HG03558 (cell line): ENCODE results near the gene OR52E8.

Source experiments
- ATAC-seq: cut with Tn5 transposase; IDR thresholded peaks from one replicate; pipeline ENCODE4 v1.9.1; 2021; ENCODE audit warnings: moderate number of reproducible peaks; ENCODE audit not compliant: unreplicated experiment; ENCODE audit errors: extremely low read depth

The OR52E8 gene

DNA sequence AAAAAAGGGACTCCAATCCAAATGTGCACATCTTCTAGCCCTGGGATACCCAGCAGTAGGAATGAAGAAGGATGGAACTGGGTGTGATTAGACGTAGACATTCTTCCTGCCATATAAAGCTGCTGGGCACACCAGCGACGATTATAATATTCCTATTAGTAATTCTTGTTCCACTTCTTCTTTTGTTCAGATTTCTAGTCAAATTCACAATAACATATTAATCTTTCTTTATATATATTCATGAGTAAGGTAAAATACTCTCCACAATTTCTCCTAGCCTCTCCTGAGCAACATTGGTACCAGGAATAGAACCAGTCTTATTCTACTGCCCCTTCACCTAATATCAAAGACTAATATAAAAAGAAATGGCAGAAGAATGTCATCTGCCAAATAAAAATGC is at the start of gene OR52E8:
TSS of gene OR52E8 (minus strand) at position 101 of the 400 bp plus-strand sequence. CDS start at position 101, 0 bp downstream.
- ATAC-seq: no peak

DNA sequence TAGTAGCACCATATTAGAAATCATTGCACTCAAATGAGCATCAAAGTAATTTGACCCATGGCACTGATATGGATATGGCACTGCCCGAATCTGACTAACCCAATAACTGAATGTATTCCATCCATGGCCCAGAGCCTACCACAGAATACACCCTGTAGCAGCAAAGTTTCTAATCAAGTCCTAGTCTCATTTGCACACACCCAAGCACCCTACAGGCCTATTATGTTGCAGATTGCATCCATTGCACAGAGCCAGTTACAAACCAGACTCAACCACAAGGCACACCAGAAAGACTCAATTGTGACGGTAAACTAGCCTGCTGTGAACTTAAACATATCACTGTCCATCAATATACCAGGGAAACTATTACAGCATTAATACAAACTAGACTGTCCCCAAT is 42.0 kb upstream of the OR52E8 start:
- no peak for ATAC-seq

DNA sequence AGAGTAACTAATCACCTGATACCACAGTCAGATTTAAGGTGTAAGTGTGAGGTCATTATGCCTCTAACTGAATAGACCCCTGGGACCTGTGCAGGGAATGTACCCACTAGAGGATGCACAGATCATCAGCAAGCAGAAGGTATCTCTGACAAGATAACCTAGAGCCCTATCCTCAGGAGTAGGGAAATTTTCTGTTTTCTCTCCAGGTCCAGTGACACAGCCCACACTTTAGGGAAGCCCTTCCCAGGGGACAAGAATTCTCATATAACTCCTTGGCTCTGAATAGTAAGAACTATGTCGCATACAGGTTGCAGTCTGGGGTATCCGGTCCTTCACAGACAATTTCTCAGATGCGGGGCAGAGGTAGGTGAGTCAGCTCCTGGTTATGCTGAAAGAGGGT is 35.4 kb upstream of the OR52E8 start, which contains the start of gene OR52E5:
TSS of gene OR52E5 (plus strand) at position 301 of the 400 bp plus-strand sequence. CDS start 7,569 bp downstream, outside the sequence.
- no peak for ATAC-seq

DNA sequence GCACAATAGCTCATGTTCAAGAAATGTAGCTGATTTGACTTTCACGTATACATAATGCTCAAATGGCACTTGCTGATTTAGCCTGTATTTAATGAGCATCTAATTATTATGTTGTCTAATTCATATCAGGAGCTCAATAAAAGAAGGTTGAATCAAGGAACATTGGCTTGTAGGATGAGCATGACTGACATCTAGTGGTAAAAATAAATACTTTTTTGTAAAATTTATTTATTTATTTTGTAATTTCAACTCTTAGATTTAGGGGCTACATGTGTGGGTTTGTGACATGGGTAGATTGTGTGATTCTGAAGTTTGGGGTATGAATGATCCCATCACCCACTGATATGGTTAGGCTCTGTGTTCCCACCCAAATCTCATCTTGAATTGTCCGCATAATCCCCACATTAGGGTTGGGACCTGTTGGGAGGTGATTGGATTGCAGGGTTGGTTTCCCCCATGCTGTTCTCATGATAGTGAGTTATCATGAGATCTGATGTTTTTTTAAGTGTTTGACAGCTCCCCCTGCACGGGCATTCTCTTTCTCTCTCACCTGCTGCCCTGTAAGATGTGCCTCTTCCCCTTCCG is 33.8 kb upstream of the OR52E8 start:
- no peak for ATAC-seq

DNA sequence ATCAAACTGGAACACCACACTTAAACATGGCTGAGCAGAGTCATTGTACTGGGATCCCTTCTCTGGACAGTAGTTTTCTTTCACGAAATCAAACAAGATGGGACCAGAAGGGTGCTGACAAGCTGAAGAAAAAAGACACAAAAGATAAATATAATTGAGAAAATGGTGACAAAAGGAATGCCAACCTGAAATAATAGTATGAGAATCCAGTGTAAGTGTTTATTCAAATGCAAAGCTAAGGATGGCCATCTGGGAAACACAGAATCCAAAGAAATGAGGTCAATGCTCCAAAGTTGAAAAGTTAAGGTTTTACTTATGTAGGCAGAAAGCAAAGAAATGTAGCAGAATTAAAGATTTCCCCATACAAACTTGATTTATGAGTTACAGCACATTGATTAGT is 30.2 kb upstream of the OR52E8 start:
- ATAC-seq: no peak

DNA sequence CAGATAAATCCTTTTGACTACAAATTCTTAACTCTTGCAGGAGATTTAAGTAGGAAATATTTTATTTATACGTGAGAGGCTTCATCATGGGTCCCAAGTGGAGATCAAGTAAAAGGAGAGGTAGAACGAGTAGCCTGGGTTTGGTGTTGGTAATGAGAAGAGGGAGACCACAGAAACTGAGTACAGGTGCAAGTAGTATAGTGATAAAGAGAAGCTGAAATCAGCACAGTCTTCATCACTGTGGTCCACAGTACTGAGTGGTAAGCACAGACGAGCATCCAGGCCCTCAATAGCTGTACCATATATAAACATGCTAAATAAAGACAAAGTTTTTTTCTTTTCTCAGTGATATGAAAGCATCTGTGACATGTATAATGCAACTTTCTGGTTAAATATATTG is 29.7 kb upstream of the OR52E8 start:
- ATAC-seq: no peak

DNA sequence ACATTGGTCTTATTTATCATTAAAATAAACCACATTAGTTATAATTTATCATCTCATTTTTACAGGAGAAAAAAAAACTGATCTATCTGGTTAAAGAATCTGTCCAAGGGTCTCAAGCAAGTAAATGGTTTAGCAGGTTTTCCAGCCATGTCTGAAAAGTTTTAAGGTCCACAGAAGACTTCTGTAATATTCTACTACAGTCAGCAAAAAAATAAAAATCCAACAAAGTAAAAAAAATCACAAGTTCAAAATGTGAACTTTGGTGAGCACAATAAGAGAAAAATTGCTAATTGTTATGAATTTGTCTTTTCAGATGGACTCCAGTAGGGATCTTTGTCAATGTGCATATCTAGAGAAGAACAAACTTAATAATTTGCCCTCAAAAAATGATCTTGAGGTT is 24.3 kb upstream of the OR52E8 start:
- ATAC-seq: no peak

DNA sequence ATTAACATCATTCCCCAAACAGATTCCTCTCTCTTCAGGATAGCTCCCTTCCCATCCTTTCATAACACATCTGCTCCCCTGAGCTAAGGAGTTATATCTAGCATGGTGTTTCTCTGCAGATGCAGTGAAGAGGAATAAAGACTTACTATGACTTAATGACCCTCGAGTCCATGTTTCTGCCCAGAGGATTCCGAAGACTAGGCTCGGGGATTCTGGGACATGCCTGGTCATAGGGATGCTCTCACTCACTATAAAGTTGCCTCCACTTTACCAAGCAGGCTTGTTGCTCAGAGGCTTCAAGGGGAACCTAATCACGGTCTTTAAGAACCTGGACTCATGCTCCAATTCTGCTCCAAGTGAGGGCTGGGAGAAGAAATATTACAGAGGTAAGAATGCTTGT is 22.8 kb upstream of the OR52E8 start, which contains the start of gene OR52E4:
TSS of gene OR52E4 (plus strand) at position 301 of the 400 bp plus-strand sequence. CDS start 3,664 bp downstream, outside the sequence.
- ATAC-seq: no peak

DNA sequence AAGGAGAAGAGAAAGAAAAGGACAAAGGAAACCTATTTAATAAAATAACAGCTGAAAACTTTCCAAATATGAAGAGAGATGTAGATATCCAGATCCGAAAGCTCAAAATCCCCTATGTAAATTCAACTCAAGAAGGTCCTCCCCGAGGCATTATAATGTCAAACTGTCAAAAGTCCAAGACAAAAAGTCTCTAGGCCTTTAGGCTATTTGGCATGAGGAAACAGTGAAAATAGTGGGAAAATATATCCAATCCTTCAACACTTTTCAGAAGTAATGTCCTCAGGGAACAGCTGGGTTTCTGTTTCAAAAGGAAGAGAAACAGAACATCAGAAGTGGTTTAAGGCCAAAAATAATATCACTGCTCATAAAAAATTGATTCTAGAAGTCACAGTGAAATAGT is 21.1 kb upstream of the OR52E8 start:
- ATAC-seq: no peak

DNA sequence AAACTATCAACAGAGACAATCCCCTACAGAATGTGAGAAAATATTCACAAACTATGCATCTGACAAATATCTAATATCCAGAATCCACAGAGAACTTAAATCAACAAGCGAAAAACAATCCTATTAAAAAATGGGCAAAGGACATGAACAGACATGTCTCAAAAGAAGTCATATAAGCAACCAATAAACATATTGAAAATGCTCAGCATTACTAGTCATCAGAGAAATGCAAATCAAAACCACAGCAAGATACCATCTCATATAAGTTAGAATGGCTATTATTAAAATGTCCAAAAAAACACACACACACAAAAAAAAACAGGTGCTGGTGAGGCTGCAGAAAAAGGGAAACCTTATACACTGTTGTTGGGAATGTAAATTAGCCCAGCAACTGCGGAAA is 8.3 kb upstream of the OR52E8 start:
- no peak for ATAC-seq

DNA sequence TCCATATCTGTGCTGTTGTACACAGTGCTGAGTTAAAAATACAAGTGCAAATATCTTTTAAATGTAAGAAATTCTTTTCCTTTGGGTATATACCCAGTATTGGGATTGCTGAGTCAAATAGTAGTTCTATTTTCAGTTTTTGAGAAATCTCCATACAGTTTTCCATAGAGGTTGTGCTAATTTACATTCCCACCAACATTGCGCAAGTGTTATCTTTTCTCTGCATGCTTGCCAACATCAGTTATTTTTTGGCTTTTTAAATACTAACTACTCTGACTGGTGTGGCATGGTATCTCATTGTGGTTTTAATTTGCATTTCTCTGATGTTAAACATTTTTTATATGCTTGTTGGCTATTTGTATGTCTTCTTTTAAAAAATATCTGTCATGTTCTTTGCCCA is 6.5 kb downstream of the OR52E8 start:
- ATAC-seq: no peak

DNA sequence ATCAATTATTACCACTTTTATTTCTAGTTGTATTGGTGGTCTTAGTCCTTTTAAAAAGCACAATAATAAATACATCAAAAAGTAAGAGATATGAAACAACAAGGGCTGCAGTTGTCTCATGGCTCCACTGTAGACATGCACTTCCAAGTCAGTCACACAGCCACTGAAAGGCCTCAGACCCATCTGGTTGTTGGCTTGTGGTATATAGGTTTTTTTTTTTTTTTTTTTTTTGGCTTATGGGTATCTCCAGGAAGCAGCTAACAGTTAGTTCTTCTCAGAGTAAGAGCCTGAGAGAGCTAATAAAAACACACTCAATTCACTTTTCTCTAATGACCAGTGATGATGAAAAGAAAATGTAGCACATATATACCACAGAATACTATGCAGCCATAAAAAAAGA is 9.8 kb downstream of the OR52E8 start:
- ATAC-seq: no peak

DNA sequence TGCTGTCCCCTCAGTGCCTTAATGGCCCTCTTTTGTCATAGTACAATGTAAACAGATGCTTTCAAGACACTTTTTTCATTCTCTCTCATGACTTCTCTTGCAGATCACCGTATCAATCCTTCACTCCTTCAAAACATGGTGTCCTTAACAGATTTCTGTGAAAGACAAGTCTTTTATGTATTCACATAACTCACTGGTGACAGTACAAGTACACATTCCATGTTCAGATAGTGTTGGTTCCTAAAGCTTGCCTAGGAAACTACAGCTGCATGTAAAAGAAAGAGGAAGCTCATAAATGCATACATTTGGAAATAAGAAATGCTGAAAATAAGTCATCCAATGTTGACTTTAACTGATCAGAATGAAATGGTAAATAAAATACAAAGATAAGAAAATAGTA is 10.8 kb downstream of the OR52E8 start:
- no peak for ATAC-seq

DNA sequence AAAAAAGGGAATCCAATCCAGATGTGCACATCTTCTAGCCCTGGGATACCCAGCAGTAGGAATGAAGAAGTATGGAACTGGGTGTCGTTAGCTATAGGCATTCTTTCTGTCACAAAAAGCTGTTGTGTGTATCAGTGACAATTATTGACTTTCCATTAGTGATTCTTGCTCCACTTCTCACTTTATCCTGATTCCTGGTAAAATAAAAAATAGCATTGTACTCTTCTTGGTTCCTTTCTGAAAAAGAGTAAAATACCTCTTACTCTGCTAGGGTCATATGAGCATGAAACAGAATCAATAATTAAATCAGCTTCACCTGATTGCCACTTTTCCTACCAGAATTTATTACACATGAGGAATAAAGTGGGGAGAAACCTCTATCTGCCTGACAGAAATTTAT is 15.7 kb downstream of the OR52E8 start, which contains the start of gene OR52E6:
TSS of gene OR52E6 (minus strand) at position 101 of the 400 bp plus-strand sequence. CDS start at position 101, 0 bp downstream.
- no peak for ATAC-seq

DNA sequence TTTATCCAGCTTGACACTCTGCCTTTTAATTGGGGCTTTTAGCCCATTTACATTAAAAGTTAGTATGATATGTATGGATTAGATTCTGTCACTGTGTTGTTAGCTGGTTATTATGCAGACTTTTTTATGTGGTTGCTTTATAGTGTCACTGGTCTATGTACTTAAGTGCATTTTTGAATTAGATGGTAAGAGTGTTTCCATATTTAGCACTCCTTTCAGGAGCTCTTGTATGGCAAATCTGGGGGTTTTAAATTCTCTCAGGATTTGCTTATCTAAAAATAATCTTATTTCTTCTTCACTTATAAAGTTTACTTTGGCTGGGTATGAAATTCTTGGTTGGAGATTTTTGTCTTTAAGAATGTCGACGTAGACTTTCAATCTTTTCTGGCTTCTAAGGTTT is 19.8 kb downstream of the OR52E8 start:
- ATAC-seq: no peak

DNA sequence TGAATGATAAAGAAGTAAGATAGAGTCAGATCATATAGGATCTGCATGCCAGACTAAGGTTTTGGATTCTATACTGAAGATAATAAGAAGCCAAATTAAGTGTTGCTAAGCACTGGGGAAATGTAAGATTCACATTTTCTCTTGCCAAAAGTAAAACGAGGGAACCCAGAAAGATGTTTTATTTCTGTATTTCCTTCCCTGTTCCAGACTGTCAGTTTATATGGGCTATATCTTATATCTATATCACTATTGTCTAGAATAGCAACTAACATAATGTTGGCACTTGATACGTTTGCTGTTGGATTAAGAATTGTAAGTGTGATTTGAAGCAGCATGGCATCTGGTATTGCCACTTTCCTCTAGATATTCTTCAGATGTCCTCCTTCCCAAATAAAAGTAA is 24.0 kb downstream of the OR52E8 start:
- ATAC-seq: no peak

DNA sequence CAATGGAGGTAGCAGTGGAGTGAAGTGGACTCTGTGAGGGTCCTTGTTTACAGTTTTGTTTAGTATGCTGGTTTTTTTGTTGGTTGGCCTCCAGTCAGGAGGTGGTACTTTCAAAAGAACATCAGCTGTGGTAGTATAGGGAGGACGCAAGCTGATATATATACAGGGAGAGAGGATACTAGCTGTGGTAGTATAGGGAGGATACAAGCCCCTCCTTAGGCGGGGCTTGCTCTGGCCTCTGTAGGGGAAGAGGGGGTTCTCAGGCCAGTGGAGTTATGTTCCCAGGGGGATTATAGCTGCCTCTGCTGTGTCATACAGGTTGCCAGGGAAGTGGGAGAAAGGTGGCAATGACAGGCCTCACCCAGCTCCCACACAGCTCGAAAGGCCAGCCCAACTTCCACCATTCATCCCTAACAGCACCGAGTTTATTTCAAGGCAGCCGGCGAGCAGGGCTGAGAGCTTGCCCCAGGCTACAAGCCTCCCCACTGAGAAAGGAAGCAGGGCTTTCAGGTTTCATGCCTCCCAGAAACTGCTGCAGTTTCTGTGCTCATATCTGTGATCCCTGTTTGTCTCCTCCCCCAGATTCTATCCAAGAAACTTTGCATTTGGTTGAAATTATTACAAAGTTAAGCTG is 26.2 kb downstream of the OR52E8 start:
- ATAC-seq: no peak

DNA sequence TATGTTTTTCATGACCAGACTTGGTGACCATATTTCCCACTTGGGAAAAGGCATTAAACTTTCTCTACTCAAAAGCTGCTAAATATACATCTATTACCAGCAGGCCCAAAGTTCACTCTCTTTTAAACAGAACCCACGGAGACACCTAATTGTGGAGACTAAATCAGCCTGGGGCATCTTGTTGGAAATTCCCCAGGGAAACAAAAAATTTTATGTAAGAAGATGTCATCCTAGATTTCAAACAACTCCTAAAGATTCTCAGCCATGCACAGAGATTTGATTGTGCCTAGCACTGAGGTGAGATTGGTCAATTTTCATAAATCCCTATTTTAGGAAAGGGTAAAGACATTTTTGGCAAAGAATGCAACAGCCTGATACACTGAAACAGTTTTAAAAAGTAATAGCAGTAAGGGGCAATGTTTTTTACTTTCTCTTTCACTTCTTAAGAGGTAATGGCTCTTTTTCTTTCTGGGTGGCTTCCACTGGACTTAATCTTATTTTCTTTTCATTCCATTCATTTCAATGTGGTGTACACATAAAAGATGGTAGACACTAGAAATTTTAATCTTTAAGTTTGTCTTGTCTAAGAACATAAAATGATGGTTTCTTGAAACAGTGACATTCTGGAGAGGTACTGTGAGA is 39.1 kb downstream of the OR52E8 start:
- no peak for ATAC-seq

DNA sequence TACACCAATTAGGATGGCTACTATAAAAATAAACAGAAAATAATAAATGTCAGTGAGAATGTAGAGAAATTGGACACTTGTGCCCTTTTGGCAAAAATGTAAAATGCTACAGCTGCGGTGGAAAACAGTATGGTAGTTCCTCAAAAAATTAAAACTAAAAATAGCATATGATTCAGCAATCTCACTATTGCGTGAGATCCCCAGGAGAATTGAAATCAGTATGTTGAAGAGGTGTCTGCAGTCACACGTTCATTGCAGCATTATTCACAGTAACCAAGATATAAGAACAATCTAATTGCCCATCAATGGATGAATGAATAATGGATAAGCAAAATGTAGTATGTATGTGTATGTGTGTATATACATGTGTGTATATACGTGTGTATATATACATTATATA is 42.0 kb downstream of the OR52E8 start:
- ATAC-seq: no peak

DNA sequence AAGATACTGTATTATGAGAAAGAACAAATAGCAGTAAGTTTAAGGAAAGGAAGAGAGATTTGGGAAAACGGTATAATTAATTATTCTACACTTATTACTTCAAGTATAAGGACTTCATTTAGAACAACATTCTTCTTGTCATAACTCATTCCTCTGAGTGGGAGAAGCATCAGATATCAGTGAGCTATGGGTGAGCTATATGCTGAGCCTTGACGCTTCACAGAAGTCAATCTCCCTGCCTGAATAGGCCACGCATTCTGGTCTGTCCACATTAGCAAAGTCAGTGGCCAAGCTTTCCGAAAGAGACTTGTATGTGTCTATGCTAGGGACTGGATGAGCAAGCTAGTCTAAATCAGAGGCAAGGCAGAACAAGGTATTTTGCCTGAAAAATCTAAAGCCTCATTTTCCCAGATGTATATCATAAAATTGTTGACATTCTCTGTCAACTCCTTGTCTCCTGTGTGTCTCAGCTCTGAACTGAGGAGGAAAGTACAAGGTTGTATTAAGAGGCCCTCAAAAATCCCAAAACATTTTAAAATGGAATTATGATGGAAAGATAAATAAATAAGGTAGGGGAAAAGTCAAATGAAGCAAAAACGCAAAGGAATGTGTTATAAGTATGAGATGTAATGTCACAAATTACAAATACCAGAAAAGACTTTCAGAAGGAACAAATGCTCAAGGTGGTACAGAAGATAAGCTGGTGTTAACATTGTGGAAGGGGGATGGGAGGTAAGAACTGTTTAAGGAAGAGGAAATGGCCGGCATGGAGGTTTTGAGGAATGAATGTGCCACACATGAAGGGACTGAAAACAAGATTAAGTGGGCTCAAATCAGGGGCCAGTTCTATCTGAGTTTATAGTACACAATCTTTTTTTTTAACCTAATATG is 47.3 kb downstream of the OR52E8 start:
- no peak for ATAC-seq

DNA sequence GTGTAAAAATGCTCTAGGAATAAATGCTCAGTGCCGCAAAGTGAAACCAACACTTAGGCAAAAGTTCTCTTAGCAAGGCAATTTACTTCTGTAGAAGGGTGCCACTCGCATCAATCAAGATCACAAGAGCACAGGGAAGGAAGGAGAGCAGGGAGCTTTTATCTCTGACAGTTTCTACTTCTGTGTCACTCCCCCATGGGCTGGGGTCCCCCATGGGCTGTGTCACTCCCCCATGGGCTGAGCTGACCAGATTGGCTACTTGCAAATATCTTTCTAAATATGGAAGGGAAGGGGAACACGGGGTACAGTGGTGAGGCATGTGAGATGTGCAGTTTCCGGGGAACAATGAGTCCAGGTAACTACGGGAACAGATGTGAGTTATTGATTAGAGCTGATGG is 48.4 kb downstream of the OR52E8 start:
- ATAC-seq: no peak
